Omental fat pad (tissue), 4 donors: Measurements from ENCODE around the gene ARHGEF11. TPM values are rescaled to one million over a fixed set of nuclear protein-coding genes. Genes with fewer than 3 reads are reported as not detected.

Experiments used
- ATAC-seq: fragments of 150-250 bp; one replicate; pipeline ENCODE4 v1.9.1; 2016; ENCODE audit warnings: mild to moderate bottlenecking, moderate library complexity; ENCODE audit not compliant: low FRiP score
- DNase-seq: peaks from one replicate; pipeline ENCODE4 v3.0.0-alpha.2; 2019; ENCODE audit warnings: low spot score
- total RNA-seq, 4 donors: library from RNA; depleted of rRNA; stranded (reverse); fragments of >200 nt; gene quantifications; one replicate each; pipeline ENCODE4 v1.1.0, GENCODE V29; 2016
- TF ChIP-seq, protein P1 (sequence below), 3 donors: fragments of 450-650 bp; IDR thresholded peaks; one replicate each; pipeline ENCODE4 v1.5.1; 2016 to 2017; ENCODE audit warnings: antibody characterized with exemption in 3 of 3, mild to moderate bottlenecking in 3 of 3, moderate library complexity in 2 of 3

The ARHGEF11 gene
- total RNA-seq, 4 donors from 2014 or later, result 26.4 to 46.5 (median 35.6) TPM

DNA sequence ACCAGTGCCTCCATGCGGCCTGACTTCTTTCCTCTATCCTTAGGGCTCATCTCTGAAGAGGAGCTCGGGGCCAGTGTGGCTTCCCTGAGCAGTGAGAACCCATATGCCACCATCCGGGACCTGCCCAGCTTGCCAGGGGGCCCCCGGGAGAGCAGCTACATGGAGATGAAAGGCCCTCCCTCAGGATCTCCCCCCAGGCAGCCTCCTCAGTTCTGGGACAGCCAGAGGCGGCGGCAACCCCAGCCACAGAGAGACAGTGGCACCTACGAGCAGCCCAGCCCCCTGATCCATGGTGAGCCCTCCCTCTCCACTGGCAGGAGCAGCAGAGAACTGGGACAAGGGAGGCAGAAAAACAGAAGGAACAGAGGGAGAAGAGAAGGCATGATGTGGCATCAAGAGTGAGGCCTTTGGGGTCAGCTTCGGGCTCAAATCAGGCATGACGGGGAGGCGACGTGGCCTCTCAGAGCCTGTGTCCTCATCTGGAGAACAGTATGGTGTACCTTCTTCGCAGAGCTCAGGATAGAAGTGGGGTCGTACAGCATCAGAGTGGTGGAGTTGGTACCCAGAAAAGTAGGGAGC, 131.6 kb downstream of the ARHGEF11 start:
- DNase-seq, result no peak
- TF ChIP-seq, protein P1, sequence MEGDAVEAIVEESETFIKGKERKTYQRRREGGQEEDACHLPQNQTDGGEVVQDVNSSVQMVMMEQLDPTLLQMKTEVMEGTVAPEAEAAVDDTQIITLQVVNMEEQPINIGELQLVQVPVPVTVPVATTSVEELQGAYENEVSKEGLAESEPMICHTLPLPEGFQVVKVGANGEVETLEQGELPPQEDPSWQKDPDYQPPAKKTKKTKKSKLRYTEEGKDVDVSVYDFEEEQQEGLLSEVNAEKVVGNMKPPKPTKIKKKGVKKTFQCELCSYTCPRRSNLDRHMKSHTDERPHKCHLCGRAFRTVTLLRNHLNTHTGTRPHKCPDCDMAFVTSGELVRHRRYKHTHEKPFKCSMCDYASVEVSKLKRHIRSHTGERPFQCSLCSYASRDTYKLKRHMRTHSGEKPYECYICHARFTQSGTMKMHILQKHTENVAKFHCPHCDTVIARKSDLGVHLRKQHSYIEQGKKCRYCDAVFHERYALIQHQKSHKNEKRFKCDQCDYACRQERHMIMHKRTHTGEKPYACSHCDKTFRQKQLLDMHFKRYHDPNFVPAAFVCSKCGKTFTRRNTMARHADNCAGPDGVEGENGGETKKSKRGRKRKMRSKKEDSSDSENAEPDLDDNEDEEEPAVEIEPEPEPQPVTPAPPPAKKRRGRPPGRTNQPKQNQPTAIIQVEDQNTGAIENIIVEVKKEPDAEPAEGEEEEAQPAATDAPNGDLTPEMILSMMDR (IDR thresholded peaks at IDR 0.05), result no peak
- ATAC-seq, result no peak

DNA sequence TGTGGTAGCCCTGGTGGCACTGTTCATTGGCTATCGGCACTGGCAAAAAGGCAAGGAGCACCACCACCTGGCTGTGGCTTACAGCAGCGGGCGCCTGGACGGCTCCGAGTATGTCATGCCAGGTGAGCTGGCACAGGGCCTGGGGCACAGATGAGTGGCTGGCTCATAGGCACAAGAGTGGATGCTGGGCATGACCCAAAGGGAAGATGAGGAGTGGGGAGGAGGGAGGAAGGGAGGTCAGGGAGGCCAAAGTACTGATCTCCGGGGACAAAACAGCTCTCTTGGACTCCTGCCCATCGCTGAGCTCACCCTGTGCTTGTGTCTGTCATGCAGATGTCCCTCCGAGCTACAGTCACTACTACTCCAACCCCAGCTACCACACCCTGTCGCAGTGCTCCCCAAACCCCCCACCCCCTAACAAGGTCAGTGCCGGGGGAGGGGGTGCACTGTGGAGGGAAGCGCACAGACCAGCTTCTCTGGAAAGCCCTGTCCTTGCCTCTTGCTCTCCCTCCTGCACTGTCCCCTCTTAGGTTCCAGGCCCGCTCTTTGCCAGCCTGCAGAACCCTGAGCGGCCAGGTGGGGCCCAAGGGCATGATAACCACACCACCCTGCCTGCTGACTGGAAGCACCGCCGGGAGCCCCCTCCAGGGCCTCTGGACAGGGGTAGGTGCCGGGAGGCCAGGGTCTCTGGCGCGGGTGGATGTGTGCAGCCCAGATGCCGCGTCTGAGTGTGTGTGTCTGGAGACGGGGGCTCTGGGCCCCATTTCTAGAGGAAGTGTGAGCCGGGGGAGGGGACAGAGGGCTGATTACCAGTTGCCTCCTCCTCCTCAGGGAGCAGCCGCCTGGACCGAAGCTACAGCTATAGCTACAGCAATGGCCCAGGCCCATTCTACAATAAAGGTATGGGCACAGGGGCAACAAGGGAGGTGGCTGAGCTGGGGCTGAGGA, 132.4 kb downstream of the ARHGEF11 start:
- no peak for DNase-seq
- ATAC-seq, result no peak
- TF ChIP-seq, protein P1 (IDR thresholded peaks at IDR 0.05), result no peak

DNA sequence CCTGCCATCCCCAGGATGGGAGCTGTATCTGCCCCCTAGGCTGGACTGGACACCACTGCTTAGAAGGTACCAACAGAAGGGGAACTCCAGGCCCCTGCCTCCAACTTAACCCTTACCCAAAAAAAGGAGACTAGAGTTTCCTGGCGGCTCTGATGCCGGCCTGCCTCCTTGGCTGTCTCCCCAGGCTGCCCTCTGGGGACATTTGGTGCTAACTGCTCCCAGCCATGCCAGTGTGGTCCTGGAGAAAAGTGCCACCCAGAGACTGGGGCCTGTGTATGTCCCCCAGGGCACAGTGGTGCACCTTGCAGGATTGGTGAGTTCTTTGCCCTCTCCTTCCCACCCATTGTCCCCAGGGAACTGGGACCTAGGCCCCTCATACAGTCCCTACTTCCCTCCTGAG, 133.2 kb downstream of the ARHGEF11 start:
- DNase-seq, result no peak
- TF ChIP-seq, protein P1 (IDR thresholded peaks at IDR 0.05), result no peak
- no peak for ATAC-seq

DNA sequence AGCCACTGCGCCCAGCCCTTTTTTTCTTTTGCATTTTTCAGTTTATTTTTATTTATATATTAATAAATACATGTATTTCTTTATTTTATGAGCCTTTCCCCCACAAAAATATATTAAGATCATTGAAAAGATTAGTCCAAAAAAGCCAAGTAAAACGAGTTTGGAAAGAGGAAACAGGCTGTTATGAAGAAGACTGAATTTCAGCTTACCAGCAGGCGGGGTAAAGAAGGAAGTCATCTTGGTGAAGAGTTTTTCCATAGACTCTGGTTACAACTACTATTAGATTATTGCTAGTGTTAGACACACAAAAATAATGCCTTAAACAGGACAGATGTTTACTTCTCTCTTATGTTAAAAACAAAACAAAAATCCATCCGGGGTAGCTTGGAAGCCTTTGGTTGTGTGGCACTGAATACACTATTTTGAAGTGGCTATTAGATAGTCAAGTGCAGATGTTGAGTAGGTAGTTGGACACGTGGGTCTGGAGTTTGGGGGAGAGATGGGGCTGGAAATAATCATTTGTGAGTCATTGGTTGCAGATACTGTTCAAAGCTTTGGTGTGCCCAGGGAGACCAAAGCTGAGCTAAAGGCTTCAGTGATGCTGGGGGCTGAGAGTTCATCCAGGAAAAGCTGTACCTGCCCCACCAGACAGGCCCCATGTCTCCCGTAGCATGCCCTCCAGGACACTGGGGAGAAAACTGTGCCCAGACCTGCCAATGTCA, 133.8 kb downstream of the ARHGEF11 start:
- TF ChIP-seq, protein P1 (IDR thresholded peaks at IDR 0.05), result no peak
- ATAC-seq, result no peak
- no peak for DNase-seq

DNA sequence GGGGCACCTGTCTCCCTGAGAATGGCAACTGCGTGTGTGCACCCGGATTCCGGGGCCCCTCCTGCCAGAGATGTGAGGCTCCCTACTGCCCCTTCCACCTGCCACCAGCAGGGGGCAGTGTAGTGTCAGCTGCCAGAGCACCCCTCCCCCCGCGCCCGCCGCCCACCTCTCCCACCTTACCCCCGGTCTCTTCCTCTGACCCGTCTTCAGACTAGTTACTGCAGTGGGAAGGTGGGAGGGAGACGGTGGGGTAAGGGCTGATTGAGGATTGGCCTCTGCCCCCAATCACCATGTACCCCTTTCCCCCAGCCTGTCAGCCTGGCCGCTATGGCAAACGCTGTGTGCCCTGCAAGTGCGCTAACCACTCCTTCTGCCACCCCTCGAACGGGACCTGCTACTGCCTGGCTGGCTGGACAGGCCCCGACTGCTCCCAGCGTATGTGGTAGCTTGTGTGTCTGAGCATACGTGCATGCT, 135.2 kb downstream of the ARHGEF11 start:
- DNase-seq (no peak), ATAC-seq (no peak)
- TF ChIP-seq, protein P1 (IDR thresholded peaks at IDR 0.05), result peak in 1 of 3 donors; percentile 21

DNA sequence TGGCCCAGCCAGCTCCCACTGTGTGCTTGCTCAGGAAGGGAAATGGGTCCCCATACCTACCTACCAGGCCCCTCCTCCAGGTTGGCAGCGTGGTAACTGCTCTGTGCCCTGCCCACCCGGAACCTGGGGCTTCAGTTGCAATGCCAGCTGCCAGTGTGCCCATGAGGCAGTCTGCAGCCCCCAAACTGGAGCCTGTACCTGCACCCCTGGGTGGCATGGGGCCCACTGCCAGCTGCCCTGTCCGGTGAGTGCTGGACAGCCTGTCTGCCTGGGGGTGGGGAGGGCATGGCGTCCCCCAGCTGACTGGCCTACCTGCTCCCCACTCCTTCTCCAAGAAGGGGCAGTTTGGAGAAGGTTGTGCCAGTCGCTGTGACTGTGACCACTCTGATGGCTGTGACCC, 135.9 kb downstream of the ARHGEF11 start:
- DNase-seq (no peak), ATAC-seq (no peak)
- TF ChIP-seq, protein P1 (IDR thresholded peaks at IDR 0.05), result no peak
